ENCODE measurements around the gene PTPRU.

The PTPRU gene

DNA sequence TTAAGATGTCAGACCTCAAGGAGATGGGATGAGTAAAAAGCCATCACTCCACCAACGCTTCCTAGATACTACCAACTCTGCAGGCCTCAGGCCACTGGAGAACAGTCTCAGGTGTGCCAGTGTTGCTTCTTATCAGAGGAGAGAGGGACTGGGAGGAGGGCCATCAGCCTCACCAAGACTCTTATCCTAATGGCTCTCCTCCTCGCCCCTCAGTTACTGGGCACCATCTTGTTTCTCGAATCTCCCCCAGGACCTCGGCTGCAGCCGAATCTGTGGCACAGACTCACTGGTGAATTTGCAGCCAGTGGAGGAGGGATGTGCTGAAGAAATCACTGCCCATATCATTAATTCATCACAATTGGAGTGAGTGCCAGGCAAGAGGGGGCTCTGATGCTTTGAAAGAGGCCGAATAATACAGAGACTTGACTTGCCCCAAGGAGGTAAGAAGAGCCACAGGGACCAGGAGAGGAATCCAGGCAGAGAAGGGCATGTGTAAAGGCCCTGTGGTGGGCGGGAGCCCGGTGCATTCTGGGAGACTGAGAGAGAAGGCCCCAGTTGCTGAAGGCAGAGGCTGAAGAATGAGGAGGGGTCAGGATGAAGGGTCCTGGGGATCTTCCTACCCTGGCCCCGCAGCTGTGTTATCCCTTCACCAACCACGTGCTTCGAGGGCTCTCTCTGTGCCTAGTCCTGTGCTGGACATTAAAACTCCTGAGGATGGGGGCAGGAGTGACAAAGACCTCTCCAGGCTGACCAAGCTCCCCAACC is 129.8 kb downstream of the PTPRU start:
- DNase-seq (ENCODE audit: low spot score) = no peak

DNA sequence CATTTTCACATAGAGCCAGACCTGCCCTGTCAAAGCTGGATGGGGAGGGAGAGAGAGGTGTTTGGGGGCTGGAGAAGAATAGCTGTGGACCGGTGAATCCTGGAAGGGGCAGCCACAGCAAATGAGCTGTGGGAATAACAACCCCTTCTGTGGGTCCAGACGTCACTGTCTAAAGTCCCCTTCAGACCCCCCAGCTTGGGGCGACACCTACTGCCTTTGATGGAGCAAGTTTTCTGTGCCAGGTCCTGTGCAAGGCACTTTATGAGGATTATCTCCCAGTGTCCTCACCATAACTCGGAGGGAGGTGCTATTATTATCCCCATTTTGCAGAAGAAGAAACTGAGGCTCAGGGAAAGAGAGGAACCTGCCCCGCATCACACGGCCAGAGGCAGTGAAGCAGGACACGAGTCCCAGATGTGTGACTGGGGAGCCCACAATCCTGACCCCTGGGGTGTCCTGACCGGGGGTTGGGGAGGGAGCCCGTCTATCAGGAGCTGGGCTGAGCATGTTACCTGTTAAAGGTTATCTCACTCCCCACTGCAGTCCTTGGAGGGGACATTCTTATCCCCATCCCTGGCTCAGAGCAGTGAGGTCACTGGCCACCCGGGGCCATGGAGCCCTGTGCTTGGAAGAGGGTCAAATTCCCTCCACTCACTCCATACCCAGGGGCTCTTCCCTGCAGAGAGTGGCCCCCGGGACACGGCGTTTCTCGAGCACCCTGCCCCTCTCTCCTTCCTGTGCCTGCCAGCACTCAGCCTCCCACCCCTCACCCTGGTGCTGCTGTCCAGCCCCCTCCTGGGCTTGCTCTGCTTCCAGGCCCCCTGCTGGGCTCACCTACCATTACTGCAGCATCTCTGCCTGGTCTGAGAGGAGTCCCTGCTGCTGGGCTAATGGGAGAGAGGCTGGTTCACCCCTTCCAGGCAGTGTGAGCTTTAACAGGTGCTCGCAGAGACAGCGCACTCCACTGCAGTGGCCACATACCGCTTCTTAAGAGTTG is 132.9 kb downstream of the PTPRU start:
- DNase-seq (ENCODE audit: low spot score) = no peak

DNA sequence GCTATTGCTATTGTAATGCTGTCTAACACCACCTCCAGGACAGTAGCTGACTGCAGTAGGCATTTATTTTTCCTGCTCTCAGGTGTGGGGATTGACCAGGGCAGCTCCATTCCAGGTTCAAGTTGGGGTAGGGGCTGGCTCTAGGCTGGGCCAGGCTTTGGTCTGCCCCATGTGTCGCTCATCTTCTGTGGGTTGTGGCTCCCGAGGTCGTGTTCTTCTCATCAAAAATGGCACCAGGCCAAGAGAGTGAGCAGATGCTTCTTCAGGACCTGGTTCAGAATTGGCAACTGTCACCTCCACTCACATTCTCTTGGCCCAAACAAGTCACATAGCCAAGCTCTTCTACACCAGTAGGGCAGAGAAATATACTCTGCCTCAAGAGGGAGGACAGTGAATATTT is 133.7 kb downstream of the PTPRU start:
- DNase-seq (ENCODE audit: low spot score) = no peak

DNA sequence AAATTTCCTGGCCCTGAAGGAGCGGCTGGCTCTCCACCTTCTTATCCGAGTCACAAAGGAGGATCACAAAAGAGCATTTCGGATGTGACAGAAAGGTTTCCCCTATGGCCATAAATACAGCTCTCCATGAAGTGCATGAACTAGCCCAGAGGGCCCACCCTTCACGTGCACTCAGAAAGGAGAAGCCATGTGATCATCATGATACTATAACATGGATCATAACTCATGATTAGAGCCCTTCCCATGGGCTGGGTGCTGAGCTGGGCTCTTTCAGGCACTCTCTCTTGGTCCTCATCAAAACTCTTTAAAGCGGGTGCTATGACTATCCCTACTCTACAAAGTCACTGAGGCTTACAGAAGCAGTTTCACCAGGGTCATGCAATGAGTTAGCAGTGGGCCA is 135.0 kb downstream of the PTPRU start:
- no peak for DNase-seq (ENCODE audit: low spot score)

DNA sequence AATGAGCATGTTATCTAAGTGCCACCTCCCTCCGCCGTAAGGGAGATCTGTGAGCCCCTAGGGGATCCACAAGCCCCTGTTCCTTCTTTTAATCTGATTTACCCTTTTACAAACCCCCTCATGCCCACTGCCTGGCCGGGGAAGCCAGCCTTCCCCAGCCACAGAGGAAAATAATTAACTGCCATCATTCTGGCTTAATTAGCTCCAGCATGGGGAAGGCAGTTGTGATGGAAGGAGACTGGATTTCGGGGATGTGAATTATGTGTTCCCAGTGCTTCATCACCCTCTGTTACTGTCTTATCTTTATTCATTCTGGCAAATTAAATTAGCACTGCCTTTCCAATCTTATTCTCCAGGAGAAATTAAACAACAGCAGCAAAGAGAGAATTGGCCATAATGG is 135.8 kb downstream of the PTPRU start:
- DNase-seq (ENCODE audit: low spot score) = no peak

Data from AG08396 (cell line).